Heart left ventricle (tissue), 13 donors: ENCODE data around the gene ABLIM1.

Experiments
- POLR2A ChIP-seq, 2 donors: fragments of 450-650 bp; IDR thresholded peaks; one replicate each; pipeline ENCODE4 v1.6.1; 2017; ENCODE audit warnings: antibody characterized with exemption in 2 of 2, mild to moderate bottlenecking in 2 of 2, moderate library complexity in 2 of 2
- TF ChIP-seq, protein P1 (sequence below), 12 donors: fragments of 200-600 bp; sonication (generic) in 4 of 12; IDR thresholded peaks; one replicate each; pipeline versions ENCODE4 v1.5.0 to v1.8.0; 2018 to 2022; ENCODE audit warnings: antibody characterized with exemption in 12 of 12, mild to moderate bottlenecking in 5 of 12
- donor health status: ischemic (EF 13 %, LVEDD 7.1; RV severe dilation, severe dysfunction).
- donor health status: DM: no; HTN: yes; CAD: no.
- donor health status: DM: no; HTN: no; CAD: no.
- donor health status: ischemic (EF 25% LVEDD 6.9; RV normal size, moderate dysfunction).
- donor health status: ischemic (EF 25% LVEDD 5.7; RV mildly dilated, moderate dysfunction).
- donor health status: ischemic (EF 35%, LVEDD 5.7; RV mildly dilated, moderate dysfunction).
- donor health status: nonischemic (EF 11% LVEDD 7.7; RV severe dilation, severe dysfunction).
- donor health status: DM: yes; HTN: yes; CAD: no.
- donor health status: PGD.
- donor health status: ischemic (EF 29% LVEDD 5.4; RV normal size, mild dysfunction).
- donor health status: nonischemic (EF 23%, LVEDD 6.1; RV moderate dilation, normal function).

DNA sequence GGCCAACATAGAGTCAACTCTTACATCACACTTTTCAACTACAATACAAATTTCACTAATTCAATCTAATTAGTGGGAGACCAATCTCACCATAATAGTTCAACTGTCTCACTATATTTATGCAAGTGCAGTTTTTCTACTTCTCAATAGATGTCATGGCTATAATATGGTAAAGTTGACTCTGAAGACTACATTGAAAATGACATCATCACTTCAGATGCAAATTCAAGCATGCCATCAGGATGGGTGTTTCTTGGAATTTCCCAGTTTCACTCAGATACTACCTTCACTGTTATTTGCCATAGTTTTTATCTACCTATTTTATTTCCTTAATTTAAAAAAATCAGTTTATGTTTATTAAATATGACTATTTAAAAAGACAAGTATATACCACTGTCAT lies 67.1 kb downstream of the ABLIM1 start:
- TF ChIP-seq, protein P1, sequence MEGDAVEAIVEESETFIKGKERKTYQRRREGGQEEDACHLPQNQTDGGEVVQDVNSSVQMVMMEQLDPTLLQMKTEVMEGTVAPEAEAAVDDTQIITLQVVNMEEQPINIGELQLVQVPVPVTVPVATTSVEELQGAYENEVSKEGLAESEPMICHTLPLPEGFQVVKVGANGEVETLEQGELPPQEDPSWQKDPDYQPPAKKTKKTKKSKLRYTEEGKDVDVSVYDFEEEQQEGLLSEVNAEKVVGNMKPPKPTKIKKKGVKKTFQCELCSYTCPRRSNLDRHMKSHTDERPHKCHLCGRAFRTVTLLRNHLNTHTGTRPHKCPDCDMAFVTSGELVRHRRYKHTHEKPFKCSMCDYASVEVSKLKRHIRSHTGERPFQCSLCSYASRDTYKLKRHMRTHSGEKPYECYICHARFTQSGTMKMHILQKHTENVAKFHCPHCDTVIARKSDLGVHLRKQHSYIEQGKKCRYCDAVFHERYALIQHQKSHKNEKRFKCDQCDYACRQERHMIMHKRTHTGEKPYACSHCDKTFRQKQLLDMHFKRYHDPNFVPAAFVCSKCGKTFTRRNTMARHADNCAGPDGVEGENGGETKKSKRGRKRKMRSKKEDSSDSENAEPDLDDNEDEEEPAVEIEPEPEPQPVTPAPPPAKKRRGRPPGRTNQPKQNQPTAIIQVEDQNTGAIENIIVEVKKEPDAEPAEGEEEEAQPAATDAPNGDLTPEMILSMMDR (IDR thresholded peaks at IDR 0.05): no peak
- no peak for TF ChIP-seq POLR2A (IDR thresholded peaks at IDR 0.05)
